ENCODE results near the gene KCNK6. TPM values are rescaled to one million over a fixed set of nuclear protein-coding genes. Genes with fewer than 3 reads are reported as not detected.

KCNK6 gene
- total RNA-seq, 1 donor from 2014 or later, result 2.3 TPM

- peak; percentile 8 for DNase-seq (ENCODE audit: low read depth)
Measured at GRCh38 chr19:38321646-38322196, 2.1 kb downstream of the KCNK6 start.

- no peak for DNase-seq (ENCODE audit: low read depth)
Measured at GRCh38 chr19:38323291-38323690, 3.6 kb downstream of the KCNK6 start.

GRCh38 chr19:38324431-38324830, 4.8 kb downstream of the KCNK6 start:
- DNase-seq (ENCODE audit: low read depth), result no peak

- DNase-seq (ENCODE audit: low read depth), result no peak
Measured at GRCh38 chr19:38326591-38326990, 6.9 kb downstream of the KCNK6 start.

- DNase-seq (ENCODE audit: low read depth), result no peak
Measured at GRCh38 chr19:38329651-38330050, 10.0 kb downstream of the KCNK6 start.

DNA sequence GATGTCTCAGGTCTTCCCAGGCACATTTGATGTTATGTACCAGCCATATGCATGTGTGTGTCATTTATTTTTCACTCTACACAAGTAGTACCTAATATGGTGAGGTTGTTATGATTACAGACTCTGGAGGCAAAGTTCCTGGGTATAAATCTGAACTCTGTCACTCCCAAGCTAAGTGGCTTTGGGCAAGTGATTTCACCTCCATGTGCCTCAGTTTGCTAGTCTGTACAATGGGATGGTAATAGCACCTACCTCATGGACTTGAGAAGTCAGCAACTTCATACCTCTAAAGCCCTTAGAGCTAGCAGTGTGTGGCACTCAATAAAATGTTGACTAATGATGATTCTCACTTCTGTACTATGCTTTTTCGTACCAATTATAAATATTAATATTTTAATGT, 12.1 kb downstream of the KCNK6 start:
- no peak for DNase-seq (ENCODE audit: low read depth)

DNA sequence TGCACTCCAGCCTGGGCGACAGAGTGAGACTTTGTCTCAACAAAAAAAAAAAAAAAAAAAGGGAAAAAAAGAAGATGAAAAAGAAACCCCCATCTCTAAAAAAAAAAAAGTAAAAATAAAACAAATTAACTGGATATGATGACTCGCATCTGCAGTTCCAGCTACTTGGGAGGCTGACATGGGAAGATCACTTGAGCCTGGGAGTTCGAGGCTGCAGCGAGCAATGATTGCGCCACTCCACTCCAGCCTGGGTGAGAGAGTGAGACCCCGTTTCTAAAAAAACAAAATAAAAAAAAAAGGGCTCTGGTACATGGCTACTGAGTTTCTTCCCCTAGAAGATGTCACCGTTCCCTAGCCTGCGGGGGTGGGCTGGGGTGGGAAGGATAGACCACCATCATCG, 13.6 kb downstream of the KCNK6 start:
- DNase-seq (ENCODE audit: low read depth), result no peak

GRCh38 chr19:38335949-38336637, 16.4 kb downstream of the KCNK6 start:
- DNase-seq (ENCODE audit: low read depth), result peak; percentile 96

GRCh38 chr19:38336638-38337359, 17.2 kb downstream of the KCNK6 start:
- peak; percentile 90 for DNase-seq (ENCODE audit: low read depth)

- no peak for DNase-seq (ENCODE audit: low read depth)
Measured at GRCh38 chr19:38337360-38337653, 17.7 kb downstream of the KCNK6 start.

- peak; percentile 19 for DNase-seq (ENCODE audit: low read depth)
Measured at GRCh38 chr19:38339011-38339410, 19.4 kb downstream of the KCNK6 start.

DNA sequence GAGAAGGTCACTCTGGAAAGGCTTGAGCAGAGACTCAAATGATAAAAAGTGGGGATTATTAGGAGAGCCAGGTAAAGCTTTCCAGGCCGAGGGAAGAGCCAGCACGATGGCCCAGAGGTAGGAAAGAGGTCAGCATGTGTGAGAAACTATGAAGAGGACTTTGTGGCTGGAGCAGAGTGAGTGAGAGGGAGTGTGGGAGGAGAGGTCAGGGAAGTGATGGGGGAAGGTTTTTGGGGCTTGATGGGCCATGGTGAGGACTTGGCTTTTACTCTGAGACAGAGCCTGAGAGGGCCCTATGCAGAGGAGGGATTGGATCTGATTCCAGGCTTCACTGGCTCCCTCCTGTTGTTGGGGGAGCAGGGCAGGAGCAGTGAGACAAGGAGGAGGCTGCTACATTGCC, 21.3 kb downstream of the KCNK6 start:
- no peak for DNase-seq (ENCODE audit: low read depth)

GRCh38 chr19:38346837-38347236, 27.2 kb downstream of the KCNK6 start:
- no peak for DNase-seq (ENCODE audit: low read depth)

DNA sequence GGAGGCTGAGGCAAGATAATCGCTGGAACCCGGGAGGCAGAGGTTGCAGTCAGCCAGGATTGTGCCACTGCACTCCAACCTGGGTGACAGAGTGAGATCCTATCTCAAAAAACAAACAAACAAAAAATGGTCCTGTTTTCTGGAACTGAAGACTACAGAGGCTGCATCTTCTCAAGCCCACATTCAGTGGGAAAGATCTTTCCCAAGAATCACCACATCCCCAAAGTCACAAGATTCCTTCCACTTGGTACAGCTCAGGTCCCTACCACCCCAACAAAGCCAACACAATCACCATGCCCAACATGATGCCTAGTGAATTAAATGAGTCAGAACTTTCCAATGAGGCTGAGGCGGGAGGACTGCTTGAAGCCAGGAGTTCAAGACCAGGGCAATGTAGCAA, 31.2 kb downstream of the KCNK6 start:
- DNase-seq (ENCODE audit: low read depth), result no peak

DNA sequence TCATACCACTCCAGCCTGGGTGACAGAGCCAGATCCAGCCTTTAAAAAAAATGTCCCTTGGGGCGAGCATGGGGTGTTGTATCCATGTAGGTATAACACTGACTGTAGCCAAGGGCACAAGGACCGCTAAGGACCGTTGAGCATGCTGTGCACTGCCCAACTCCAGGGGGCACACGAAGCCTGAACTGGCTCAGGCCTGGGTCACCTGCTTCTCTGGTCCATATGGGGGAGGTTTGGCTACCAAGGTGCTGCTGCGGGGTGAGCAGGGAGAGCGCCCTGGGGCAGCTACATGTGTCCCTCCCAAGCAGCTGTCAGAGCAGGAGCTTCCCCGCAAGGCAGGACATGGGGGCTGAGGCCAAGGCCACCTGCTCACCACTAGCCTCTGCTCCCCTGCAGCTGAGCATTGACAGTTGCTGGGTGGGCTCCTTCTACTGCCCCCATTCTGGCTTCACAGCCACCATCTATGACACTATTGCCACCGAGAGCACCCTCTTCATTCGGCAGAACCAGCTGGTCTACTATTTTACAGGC, 32.3 kb downstream of the KCNK6 start:
- DNase-seq (ENCODE audit: low read depth), result peak; percentile 64

GRCh38 chr19:38352611-38353010, 33.0 kb downstream of the KCNK6 start:
- peak; percentile 32 for DNase-seq (ENCODE audit: low read depth)

DNA sequence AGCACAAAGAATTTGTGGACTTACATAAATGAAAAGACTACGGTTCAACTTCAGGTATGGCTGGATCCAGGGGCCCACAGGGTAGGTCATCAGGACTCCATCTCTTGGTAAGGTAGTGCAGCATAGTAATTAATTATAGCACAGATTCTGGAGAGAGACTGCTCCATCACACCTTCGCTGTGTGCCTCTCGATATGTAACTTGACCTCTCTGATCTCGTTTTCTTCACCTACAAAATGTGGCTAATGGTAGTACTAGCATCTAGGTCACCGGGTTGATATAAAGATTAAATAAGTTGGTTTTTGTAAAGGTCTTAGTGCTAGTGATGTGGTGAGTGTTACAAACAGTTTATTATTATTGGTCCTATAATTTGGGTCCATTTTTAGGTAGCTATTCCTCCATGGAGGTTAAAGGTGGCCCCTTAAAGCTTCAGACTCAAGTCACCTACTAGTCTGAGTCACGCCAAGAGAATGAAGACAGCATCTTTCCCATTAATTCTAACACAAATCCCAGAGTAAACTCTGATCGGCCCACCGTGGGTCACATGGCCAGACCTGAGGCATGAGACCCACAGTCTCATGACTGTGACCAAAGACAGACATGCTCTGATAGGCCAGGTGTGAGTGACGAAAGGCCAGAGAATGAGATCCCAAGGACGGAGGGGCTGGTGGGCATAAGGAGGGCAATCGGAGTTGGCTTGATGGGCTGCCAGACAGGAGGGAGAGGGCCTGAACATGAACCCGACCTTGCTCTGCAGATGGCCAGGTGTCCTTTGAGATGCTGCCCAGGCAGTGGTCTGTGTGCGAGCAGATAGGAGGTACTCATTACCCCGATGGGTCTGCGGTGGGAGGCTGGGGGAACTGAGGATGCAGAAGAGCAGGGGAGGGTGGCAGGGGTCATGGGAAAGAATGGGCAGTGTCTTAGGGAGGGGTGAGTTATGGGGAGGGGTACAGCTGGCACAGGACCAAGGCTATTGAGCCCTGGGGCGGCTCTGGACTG, 36.4 kb downstream of the KCNK6 start:
- no peak for DNase-seq (ENCODE audit: low read depth)

- no peak for DNase-seq (ENCODE audit: low read depth)
Measured at GRCh38 chr19:38358071-38358470, 38.4 kb downstream of the KCNK6 start.

GRCh38 chr19:38359242-38360021, 39.8 kb downstream of the KCNK6 start:
- DNase-seq (ENCODE audit: low read depth), result no peak

GRCh38 chr19:38360351-38360750, 40.7 kb downstream of the KCNK6 start:
- no peak for DNase-seq (ENCODE audit: low read depth)

Data from myocyte (in vitro differentiated cells).